Vagina (tissue), 2 donors: ENCODE measurements around the gene SLC16A9. TPM values are rescaled to one million over a fixed set of nuclear protein-coding genes. Genes with fewer than 3 reads are reported as not detected.
"Not testable (repeated sequence)": the region's sequence is repeated elsewhere in the genome, so short reads cannot be mapped to it uniquely, and the experiment has no call there.

Source experiments
- DNase-seq, 2 donors: peaks; one replicate each; pipeline ENCODE4 v3.0.0-alpha.2; 2017; ENCODE audit errors: extremely low spot score in 2 of 2
- H3K27ac ChIP-seq: fragments of 200-600 bp; sonication (generic); one replicate; pipeline ENCODE4 v1.5.1; 2019
- H3K27me3 ChIP-seq: fragments of 200-600 bp; sonication (generic); one replicate; pipeline ENCODE4 v1.5.1; 2019
- H3K36me3 ChIP-seq, 2 donors: fragments of 200-600 bp; sonication (generic); one replicate each; pipeline ENCODE4 v1.5.1; 2017 to 2019
- H3K4me1 ChIP-seq: fragments of 200-600 bp; sonication (generic); one replicate; pipeline ENCODE4 v1.5.1; 2019
- H3K4me3 ChIP-seq, 2 donors: fragments of 200-600 bp; sonication (generic); 1 replicate in 1 of 2; 2 replicates in 1 of 2; pipeline ENCODE4 v1.5.1; 2016 to 2019
- H3K9me3 ChIP-seq: fragments of 200-600 bp; sonication (generic); one replicate; pipeline ENCODE4 v1.5.1; 2019
- POLR2A ChIP-seq, 2 donors: fragments of 450-650 bp; IDR thresholded peaks; one replicate each; pipeline ENCODE4 v1.6.1; 2017; ENCODE audit warnings: antibody characterized with exemption in 2 of 2, mild to moderate bottlenecking in 2 of 2, moderate library complexity in 2 of 2
- POLR2AphosphoS5 ChIP-seq, 2 donors: sonication (generic); formaldehyde crosslinking; IDR thresholded peaks; one replicate each; pipeline ENCODE4 v1.9.0; 2017; ENCODE audit warnings: antibody characterized with exemption in 2 of 2, mild to moderate bottlenecking in 2 of 2, low read depth in 1 of 2; ENCODE audit not compliant: insufficient read depth in 1 of 2
- intact Hi-C: fragments of 100-400 bp; cut with DNase I; formaldehyde crosslinking; loops from one replicate; pipeline ENCODE4 v1.15.1; 2023
- total RNA-seq: library from RNA; depleted of rRNA; stranded (reverse); fragments of >200 nt; gene quantifications from one replicate; pipeline ENCODE4 v1.2.3, GENCODE V29; 2016
- TF ChIP-seq, protein P1 (sequence below), 3 experiments: fragments of 450-650 bp in 2 of 3; fragments of 200-600 bp in 1 of 3; sonication (generic) in 1 of 3; IDR thresholded peaks; one replicate each; pipeline ENCODE4 v1.5.1; 2017 to 2019; ENCODE audit warnings: antibody characterized with exemption in 3 of 3, mild to moderate bottlenecking in 2 of 3, moderate library complexity in 2 of 3

Gene SLC16A9
- total RNA-seq, 1 donor from 2014 or later: 3.7 TPM

DNA sequence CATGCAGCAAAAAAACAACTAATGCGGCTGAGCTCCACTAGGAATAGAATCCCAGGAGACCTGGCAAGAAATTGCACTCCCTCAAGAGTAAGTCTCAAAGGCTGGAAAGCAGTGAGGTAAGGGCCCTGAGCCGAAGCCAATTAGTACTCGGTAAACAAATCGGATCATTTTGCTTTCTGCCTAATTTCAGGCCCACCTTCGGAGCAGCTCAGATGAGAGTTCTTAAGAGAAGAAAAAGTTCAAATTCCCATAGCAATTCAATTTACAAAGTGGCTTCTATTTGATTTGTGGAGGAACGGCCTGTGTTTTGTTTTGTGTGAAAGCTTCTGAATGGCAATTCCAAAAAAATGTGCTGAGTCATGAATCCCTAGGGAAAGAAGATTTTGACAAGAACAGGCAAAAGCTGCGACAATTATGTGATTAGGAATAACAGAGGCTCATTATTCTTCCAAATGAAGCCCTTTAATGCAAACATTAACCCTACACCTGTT, 60.9 kb downstream of the SLC16A9 start:
- Histone ChIP-seq H3K9me3 (no peaks in the 10 kb centered on the region), H3K27me3 (no peaks in the 10 kb centered on the region), H3K4me3 (no peak overlapping the region), H3K27ac (no peak overlapping the region), H3K4me1 (peaks cover 21% of the 10 kb centered on the region), H3K36me3 (no peaks in the 10 kb centered on the region)
- intact Hi-C loops: no loop called here
- DNase-seq: no peak
- TF ChIP-seq POLR2A (IDR thresholded peaks at IDR 0.05) (no peak), POLR2AphosphoS5 (IDR thresholded peaks at IDR 0.05; ENCODE audit: insufficient read depth in 1 of 2, low read depth in 1 of 2) (no peak)
- TF ChIP-seq, protein P1, sequence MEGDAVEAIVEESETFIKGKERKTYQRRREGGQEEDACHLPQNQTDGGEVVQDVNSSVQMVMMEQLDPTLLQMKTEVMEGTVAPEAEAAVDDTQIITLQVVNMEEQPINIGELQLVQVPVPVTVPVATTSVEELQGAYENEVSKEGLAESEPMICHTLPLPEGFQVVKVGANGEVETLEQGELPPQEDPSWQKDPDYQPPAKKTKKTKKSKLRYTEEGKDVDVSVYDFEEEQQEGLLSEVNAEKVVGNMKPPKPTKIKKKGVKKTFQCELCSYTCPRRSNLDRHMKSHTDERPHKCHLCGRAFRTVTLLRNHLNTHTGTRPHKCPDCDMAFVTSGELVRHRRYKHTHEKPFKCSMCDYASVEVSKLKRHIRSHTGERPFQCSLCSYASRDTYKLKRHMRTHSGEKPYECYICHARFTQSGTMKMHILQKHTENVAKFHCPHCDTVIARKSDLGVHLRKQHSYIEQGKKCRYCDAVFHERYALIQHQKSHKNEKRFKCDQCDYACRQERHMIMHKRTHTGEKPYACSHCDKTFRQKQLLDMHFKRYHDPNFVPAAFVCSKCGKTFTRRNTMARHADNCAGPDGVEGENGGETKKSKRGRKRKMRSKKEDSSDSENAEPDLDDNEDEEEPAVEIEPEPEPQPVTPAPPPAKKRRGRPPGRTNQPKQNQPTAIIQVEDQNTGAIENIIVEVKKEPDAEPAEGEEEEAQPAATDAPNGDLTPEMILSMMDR (IDR thresholded peaks at IDR 0.05): no peak

DNA sequence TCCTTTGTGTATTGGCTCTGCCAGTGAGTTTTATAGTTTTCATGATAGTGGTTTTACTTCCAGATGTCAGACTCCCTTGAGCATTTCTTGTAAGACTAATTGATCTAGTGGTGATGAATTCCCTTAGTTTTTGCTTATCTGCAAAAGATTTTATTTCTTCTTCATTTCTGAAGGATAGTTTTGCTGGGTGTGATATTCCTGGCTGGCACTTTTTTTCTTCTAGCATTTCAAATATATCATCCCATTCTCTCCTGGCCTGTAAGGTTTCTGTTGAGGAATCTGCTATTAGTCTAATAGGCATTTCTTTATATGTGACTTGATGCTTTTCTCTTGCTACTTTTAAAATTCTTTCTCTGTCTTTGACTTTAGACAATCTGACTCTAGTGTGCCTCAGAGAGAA, 64.8 kb downstream of the SLC16A9 start:
- TF ChIP-seq POLR2AphosphoS5 (IDR thresholded peaks at IDR 0.05; ENCODE audit: insufficient read depth in 1 of 2, low read depth in 1 of 2) (no peak), POLR2A (IDR thresholded peaks at IDR 0.05) (no peak)
- TF ChIP-seq, protein P1 (IDR thresholded peaks at IDR 0.05): no peak
- no peaks in the 10 kb centered on the region for H3K9me3 ChIP-seq
- no peak overlapping the region for H3K27ac ChIP-seq
- no peaks in the 10 kb centered on the region for H3K27me3 ChIP-seq
- H3K4me1 ChIP-seq: peaks cover 21% of the 10 kb centered on the region
- no peak overlapping the region for H3K4me3 ChIP-seq
- no peak for DNase-seq
- intact Hi-C loops: no loop called here
- no peaks in the 10 kb centered on the region for H3K36me3 ChIP-seq

DNA sequence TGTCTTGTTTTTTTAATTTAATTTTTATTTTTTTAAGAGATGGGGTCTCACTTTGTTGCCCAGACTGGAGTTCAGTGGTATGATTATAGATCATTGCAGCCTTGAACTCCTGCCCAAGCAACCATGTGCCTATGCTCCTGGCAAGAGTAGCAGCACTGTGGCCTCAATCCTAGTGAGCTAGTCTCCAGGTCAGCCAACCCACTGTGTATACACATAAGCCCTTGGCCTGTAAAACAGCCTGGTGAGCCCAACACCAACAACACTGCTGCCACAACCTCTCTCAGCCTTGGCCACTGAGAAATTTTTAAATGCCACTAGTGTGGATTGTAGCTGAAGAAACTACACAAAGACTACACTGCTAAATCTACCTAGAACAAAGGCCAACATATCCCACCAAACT, 68.0 kb downstream of the SLC16A9 start:
- H3K9me3 ChIP-seq, H3K27ac ChIP-seq, H3K27me3 ChIP-seq, H3K4me3 ChIP-seq, DNase-seq, intact Hi-C loops, H3K36me3 ChIP-seq, H3K4me1 ChIP-seq: not testable (repeated sequence)

DNA sequence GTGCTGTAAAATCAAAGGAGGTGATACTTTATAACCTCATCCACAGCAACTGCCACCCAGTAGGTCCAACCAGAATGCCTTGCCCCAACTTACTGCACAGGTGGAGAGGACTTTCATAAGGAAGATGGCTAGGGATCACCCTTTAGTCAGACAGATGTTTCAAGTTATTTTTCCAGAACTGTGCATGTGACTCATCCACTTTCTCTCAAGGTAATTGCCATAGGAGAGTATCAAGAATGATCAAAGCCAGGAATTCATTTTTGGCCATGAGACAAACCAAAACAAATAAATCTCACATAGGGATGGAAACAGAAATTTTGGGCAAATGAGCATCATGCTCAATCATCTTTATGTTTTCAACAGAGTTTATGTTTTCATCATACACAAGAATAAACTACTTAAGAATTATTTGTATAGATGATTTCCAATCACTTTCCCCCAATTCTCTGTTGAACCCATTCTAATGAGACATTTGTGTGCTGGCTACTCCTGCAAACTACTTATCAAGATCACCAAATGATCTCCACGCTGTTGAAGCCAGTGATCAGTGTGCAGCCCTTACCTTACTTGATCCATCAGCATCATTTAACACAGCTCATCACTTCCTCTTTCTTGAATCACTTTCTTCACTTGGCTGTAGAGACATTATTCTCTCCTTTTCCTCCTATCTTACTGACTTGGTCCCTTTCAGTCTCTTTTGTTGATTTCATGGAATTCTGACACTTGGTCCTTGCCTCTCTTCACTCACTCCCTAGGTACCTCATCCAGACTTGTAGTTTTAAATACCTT, 74.0 kb downstream of the SLC16A9 start:
- H3K36me3 ChIP-seq: no peaks in the 10 kb centered on the region
- no peak for TF ChIP-seq POLR2A (IDR thresholded peaks at IDR 0.05)
- TF ChIP-seq POLR2AphosphoS5 (IDR thresholded peaks at IDR 0.05; ENCODE audit: insufficient read depth in 1 of 2, low read depth in 1 of 2): no peak
- TF ChIP-seq, protein P1 (IDR thresholded peaks at IDR 0.05): no peak
- no peak overlapping the region for H3K27ac ChIP-seq
- H3K4me3 ChIP-seq: no peak overlapping the region
- no peaks in the 10 kb centered on the region for H3K27me3 ChIP-seq
- intact Hi-C loops: no loop called here
- no peaks in the 10 kb centered on the region for H3K4me1 ChIP-seq
- DNase-seq: no peak
- no peaks in the 10 kb centered on the region for H3K9me3 ChIP-seq

DNA sequence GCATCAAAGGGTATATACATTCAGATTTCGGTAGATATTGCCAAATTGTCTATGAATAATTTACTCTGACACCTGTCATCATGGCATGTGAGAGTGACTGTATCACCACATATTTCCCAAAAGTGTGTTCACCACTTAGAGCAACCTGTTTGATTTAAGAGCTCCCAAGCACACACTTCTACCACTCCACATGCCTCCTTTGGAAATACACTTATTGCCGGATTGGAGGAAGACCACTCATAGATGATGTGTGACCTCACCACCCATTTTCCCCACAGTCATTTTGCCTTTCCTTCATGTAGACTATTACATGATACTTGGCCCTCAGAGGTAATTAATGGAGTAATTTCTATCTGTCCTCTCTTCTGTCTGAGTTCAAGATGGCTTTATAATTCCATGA, 75.5 kb downstream of the SLC16A9 start:
- DNase-seq: no peak
- TF ChIP-seq POLR2AphosphoS5 (IDR thresholded peaks at IDR 0.05; ENCODE audit: insufficient read depth in 1 of 2, low read depth in 1 of 2): no peak
- no peak for TF ChIP-seq POLR2A (IDR thresholded peaks at IDR 0.05)
- Histone ChIP-seq H3K4me3 (no peak overlapping the region), H3K9me3 (no peaks in the 10 kb centered on the region), H3K4me1 (no peaks in the 10 kb centered on the region), H3K27me3 (no peaks in the 10 kb centered on the region), H3K27ac (no peak overlapping the region), H3K36me3 (no peaks in the 10 kb centered on the region)
- intact Hi-C loops: no loop called here

DNA sequence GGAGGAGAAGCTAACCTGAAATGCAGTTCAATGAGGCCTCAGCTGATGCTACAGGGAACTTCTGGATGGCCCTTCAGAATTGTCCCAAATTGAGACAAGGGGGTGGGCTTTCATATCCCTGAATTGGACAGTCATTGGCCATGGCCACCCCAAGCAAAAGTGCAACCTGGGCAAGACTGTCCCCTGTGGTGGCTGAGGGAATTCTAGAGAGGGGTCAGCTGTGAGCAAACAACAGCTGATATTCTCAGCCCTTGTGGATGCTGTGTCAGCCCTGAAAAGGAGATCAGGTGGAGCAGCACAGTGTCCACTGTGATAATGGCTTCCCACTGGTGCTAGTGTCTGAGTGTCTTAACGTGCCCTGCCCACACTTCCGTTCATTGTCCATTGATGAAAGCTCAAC, 76.6 kb downstream of the SLC16A9 start:
- no peaks in the 10 kb centered on the region for H3K4me1 ChIP-seq
- H3K4me3 ChIP-seq: no peak overlapping the region
- H3K27me3 ChIP-seq: no peaks in the 10 kb centered on the region
- no peaks in the 10 kb centered on the region for H3K36me3 ChIP-seq
- intact Hi-C loops: no loop called here
- H3K9me3 ChIP-seq: no peaks in the 10 kb centered on the region
- H3K27ac ChIP-seq: no peak overlapping the region
- no peak for DNase-seq
- TF ChIP-seq, protein P1 (IDR thresholded peaks at IDR 0.05): no peak
- TF ChIP-seq POLR2A (IDR thresholded peaks at IDR 0.05) (no peak), POLR2AphosphoS5 (IDR thresholded peaks at IDR 0.05; ENCODE audit: insufficient read depth in 1 of 2, low read depth in 1 of 2) (no peak)
